ENCODE data around the gene CDCA8. TPM values are rescaled to one million over a fixed set of nuclear protein-coding genes. Genes with fewer than 3 reads are reported as not detected.

Gene CDCA8
- total RNA-seq, 1 experiment from 2014 or later, result 48.5 TPM

DNA sequence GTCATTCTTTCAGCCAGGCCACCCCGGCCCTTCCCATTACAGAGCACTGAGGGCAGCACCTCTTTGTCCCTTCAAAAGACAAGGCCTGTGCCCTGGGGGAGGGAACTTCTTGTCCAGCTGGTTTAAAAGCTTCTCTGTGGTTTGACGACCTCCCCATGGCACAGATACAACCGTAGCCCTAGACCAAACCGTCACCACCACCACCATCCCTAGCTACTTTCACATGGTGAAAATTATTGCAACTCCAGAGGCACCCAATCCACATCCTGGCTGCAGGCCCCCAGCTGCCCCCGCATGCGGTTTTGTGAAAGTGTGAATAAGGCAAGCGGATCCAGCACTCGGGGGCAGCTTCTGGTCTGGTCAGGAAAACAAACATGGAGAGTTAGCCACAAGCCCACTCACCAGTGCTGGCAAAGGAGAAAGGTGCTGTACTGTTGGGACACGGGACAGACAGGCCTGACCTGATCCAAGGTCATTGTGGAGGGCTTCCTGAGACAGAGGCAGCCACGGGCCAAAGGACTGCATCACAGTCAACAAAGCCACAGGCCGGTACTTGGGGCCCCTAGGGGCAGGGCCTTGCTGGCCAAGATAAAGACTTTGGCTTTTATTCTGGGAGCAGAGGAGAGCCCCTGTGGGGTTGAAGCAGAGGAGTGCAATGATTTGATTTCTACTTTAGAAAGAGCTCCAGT is 31.2 kb downstream of the CDCA8 start:
- Histone ChIP-seq H3K4ac (ENCODE audit: low read depth, low read length) (no peak overlapping the region), H3K18ac (ENCODE audit: insufficient read length, low read depth, low read length) (no peak overlapping the region), H2BK5ac (ENCODE audit: insufficient read length, low read length) (no peak overlapping the region), H3K4me2 (ENCODE audit: insufficient read depth, insufficient read length, low read length) (no peak overlapping the region), H3K14ac (ENCODE audit: insufficient read depth, low read length) (peak overlapping the region; percentile 26), H3K23ac (ENCODE audit: insufficient read length, low read depth, low read length) (no peak overlapping the region), H2BK120ac (ENCODE audit: low read depth, low read length, poor library complexity, severe bottlenecking) (no peak overlapping the region), H3K23me2 (ENCODE audit: insufficient read length, low read depth, low read length, poor library complexity, severe bottlenecking) (no peaks in the 10 kb centered on the region), H2BK15ac (ENCODE audit: low read depth, low read length) (no peak overlapping the region), H3K9ac (ENCODE audit: extremely low read depth, insufficient read length, low read length) (no peak overlapping the region), H2BK12ac (ENCODE audit: insufficient read length, low read depth, low read length) (no peak overlapping the region), H3K79me2 (ENCODE audit: insufficient read depth, low read length) (no peaks in the 10 kb centered on the region), H2AK5ac (ENCODE audit: insufficient read length, low read length) (no peak overlapping the region), H3K27ac (ENCODE audit: insufficient read length, low read depth, low read length) (no peak overlapping the region), H2AFZ (ENCODE audit: low read length) (no peak overlapping the region), H4K8ac (replicated peaks; ENCODE audit: insufficient read length, low read depth, low read length) (no peak overlapping the region), H4K5ac (ENCODE audit: insufficient read length, low read depth, low read length) (no peak overlapping the region), H2BK20ac (ENCODE audit: low read depth, low read length, poor library complexity, severe bottlenecking) (no peak overlapping the region), H3K56ac (ENCODE audit: insufficient read length, low read depth, low read length) (no peak overlapping the region), H3K27me3 (ENCODE audit: insufficient read depth, low read length) (no peaks in the 10 kb centered on the region), H3K9me3 (ENCODE audit: control insufficient read depth, low read depth, low read length) (no peaks in the 10 kb centered on the region), H4K20me1 (ENCODE audit: control insufficient read depth, insufficient read depth, insufficient read length) (no peaks in the 10 kb centered on the region), H3T11ph (ENCODE audit: low read length) (no peak overlapping the region), H4K91ac (ENCODE audit: insufficient read length, low read depth, low read length) (no peak overlapping the region), H3K79me1 (ENCODE audit: insufficient read depth, low read depth, low read length, poor library complexity, severe bottlenecking) (no peaks in the 10 kb centered on the region), H3K4me1 (ENCODE audit: insufficient read depth, low read length) (no peaks in the 10 kb centered on the region)
- Mint-ChIP-seq H3K9me3 (no peaks in the 10 kb centered on the region), H3K4me1 (peaks cover 9 to 14% of the 10 kb centered on the region in 2 experiments; a peak in 3 of 4 replicates), H3K27ac (no peak overlapping the region), H3K36me3 (ENCODE audit: insufficient read depth in 1 of 3, low read depth in 3 of 3) (no peaks in the 10 kb centered on the region; a peak in 1 of 7 replicates), H3K4me3 (no peak overlapping the region), H3K27me3 (ENCODE audit: low read depth) (peaks cover 18% of the 10 kb centered on the region)
- DNase-seq, result no peak
- WGBS (ENCODE audit: extremely low coverage, insufficient read length, low lambda C conversion rate), result no CpG with 5 or more reads among the region's 11 CpGs
- no peak for TF ChIP-seq CTCF (conservative IDR thresholded peaks at IDR 0.05)
